ENCODE measurements around the gene SPPL3.

The SPPL3 gene

GRCh38 chr12:120941412-120941811, 37.3 kb upstream of the SPPL3 start:
- Histone ChIP-seq H3K9me3 (ENCODE audit: control insufficient read depth, insufficient read depth, low read length) (no peaks in the 10 kb centered on the region), H3K4me2 (ENCODE audit: low read length) (no peak overlapping the region), H3K27me3 (ENCODE audit: control insufficient read depth, low read length) (peaks cover 6% of the 10 kb centered on the region; the same call in 1 of the 2 replicates), H3K9me2 (replicated peaks; ENCODE audit: control insufficient read depth, low read length) (no peaks in the 10 kb centered on the region), H3K79me2 (ENCODE audit: control insufficient read depth, low read length) (no peaks in the 10 kb centered on the region), H3K4me3 (ENCODE audit: low read length) (no peak overlapping the region), H4K20me1 (ENCODE audit: control insufficient read depth, insufficient read depth, low read depth, low read length) (no peaks in the 10 kb centered on the region), H3F3A (ENCODE audit: control insufficient read depth, insufficient read depth) (no peaks in the 10 kb centered on the region), H3K4me1 (ENCODE audit: control insufficient read depth, low read length) (peaks cover 11% of the 10 kb centered on the region), H3K27ac (ENCODE audit: low read depth, low read length) (no peak overlapping the region), H3K36me3 (ENCODE audit: control insufficient read depth, low read length) (no peaks in the 10 kb centered on the region)
- TF ChIP-seq CTCF (IDR thresholded peaks at IDR 0.05; ENCODE audit: low read depth, low read length, poor library complexity, severe bottlenecking) (no peak), EZH2phosphoT487 (IDR thresholded peaks at IDR 0.05; ENCODE audit: borderline replicate concordance, low read length) (no peak)

GRCh38 chr12:120940799-120941198, 36.6 kb upstream of the SPPL3 start:
- no peak overlapping the region for H3K4me2 ChIP-seq (ENCODE audit: low read length)
- H3K4me3 ChIP-seq (ENCODE audit: low read length) = no peak overlapping the region
- no peaks in the 10 kb centered on the region for H3K9me3 ChIP-seq (ENCODE audit: control insufficient read depth, insufficient read depth, low read length)
- H4K20me1 ChIP-seq (ENCODE audit: control insufficient read depth, insufficient read depth, low read depth, low read length) = no peaks in the 10 kb centered on the region
- H3K27me3 ChIP-seq (ENCODE audit: control insufficient read depth, low read length) = peaks cover 6% of the 10 kb centered on the region; the same call in 1 of the 2 replicates
- H3F3A ChIP-seq (ENCODE audit: control insufficient read depth, insufficient read depth) = no peaks in the 10 kb centered on the region
- H3K27ac ChIP-seq (ENCODE audit: low read depth, low read length) = no peak overlapping the region
- no peaks in the 10 kb centered on the region for H3K79me2 ChIP-seq (ENCODE audit: control insufficient read depth, low read length)
- no peaks in the 10 kb centered on the region for H3K36me3 ChIP-seq (ENCODE audit: control insufficient read depth, low read length)
- H3K4me1 ChIP-seq (ENCODE audit: control insufficient read depth, low read length) = peaks cover 11% of the 10 kb centered on the region
- TF ChIP-seq CTCF (IDR thresholded peaks at IDR 0.05; ENCODE audit: low read depth, low read length, poor library complexity, severe bottlenecking) (no peak), EZH2phosphoT487 (IDR thresholded peaks at IDR 0.05; ENCODE audit: borderline replicate concordance, low read length) (no peak)
- no peaks in the 10 kb centered on the region for H3K9me2 ChIP-seq (replicated peaks; ENCODE audit: control insufficient read depth, low read length)

- no peaks in the 10 kb centered on the region for H3K79me2 ChIP-seq (ENCODE audit: control insufficient read depth, low read length)
- H3K9me3 ChIP-seq (ENCODE audit: control insufficient read depth, insufficient read depth, low read length) = no peaks in the 10 kb centered on the region
- H3K4me2 ChIP-seq (ENCODE audit: low read length) = no peak overlapping the region
- H3K27ac ChIP-seq (ENCODE audit: low read depth, low read length) = no peak overlapping the region
- no peaks in the 10 kb centered on the region for H3F3A ChIP-seq (ENCODE audit: control insufficient read depth, insufficient read depth)
- TF ChIP-seq CTCF (IDR thresholded peaks at IDR 0.05; ENCODE audit: low read depth, low read length, poor library complexity, severe bottlenecking) = no peak
- peaks cover 6% of the 10 kb centered on the region; the same call in 1 of the 2 replicates for H3K27me3 ChIP-seq (ENCODE audit: control insufficient read depth, low read length)
- H4K20me1 ChIP-seq (ENCODE audit: control insufficient read depth, insufficient read depth, low read depth, low read length) = no peaks in the 10 kb centered on the region
- H3K36me3 ChIP-seq (ENCODE audit: control insufficient read depth, low read length) = no peaks in the 10 kb centered on the region
- H3K9me2 ChIP-seq (replicated peaks; ENCODE audit: control insufficient read depth, low read length) = no peaks in the 10 kb centered on the region
- no peak overlapping the region for H3K4me3 ChIP-seq (ENCODE audit: low read length)
- H3K4me1 ChIP-seq (ENCODE audit: control insufficient read depth, low read length) = peaks cover 11% of the 10 kb centered on the region
Measured at GRCh38 chr12:120940006-120940405, 35.8 kb upstream of the SPPL3 start.

GRCh38 chr12:120939523-120939922, 35.4 kb upstream of the SPPL3 start:
- Histone ChIP-seq H3K79me2 (ENCODE audit: control insufficient read depth, low read length) (no peaks in the 10 kb centered on the region), H4K20me1 (ENCODE audit: control insufficient read depth, insufficient read depth, low read depth, low read length) (no peaks in the 10 kb centered on the region)

More at GRCh38 chr12:120939523-120939922, 35.4 kb upstream of the SPPL3 start:
- Histone ChIP-seq H3K4me2 (ENCODE audit: low read length) (no peak overlapping the region), H3K36me3 (ENCODE audit: control insufficient read depth, low read length) (no peaks in the 10 kb centered on the region), H3K27me3 (ENCODE audit: control insufficient read depth, low read length) (peaks cover 6% of the 10 kb centered on the region; the same call in 1 of the 2 replicates), H3K27ac (ENCODE audit: low read depth, low read length) (no peak overlapping the region), H3K9me2 (replicated peaks; ENCODE audit: control insufficient read depth, low read length) (no peaks in the 10 kb centered on the region), H3K4me1 (ENCODE audit: control insufficient read depth, low read length) (peaks cover 11% of the 10 kb centered on the region), H3F3A (ENCODE audit: control insufficient read depth, insufficient read depth) (no peaks in the 10 kb centered on the region), H3K9me3 (ENCODE audit: control insufficient read depth, insufficient read depth, low read length) (no peaks in the 10 kb centered on the region), H3K4me3 (ENCODE audit: low read length) (no peak overlapping the region)
- TF ChIP-seq CTCF (IDR thresholded peaks at IDR 0.05; ENCODE audit: low read depth, low read length, poor library complexity, severe bottlenecking) (no peak), EZH2phosphoT487 (IDR thresholded peaks at IDR 0.05; ENCODE audit: borderline replicate concordance, low read length) (no peak)
